C4-2B (cell line): Measurements from ENCODE around the gene DMAP1.

ENCODE experiments used
- CTCF ChIP-seq: fragments of 450-650 bp; conservative IDR thresholded peaks from 2 replicates; pipeline ENCODE4 v1.5.1; 2017; ENCODE audit warnings: mild to moderate bottlenecking
- ZFX ChIP-seq: fragments of 450-650 bp; IDR thresholded peaks from 2 replicates; pipeline ENCODE4 v1.6.1; 2017

GRCh38 chr1:44208226-44208625 lies 5.0 kb upstream of the DMAP1 start:
- TF ChIP-seq CTCF (no peak), ZFX (no peak)
